GM12878 (cell line): ENCODE measurements around the gene PDE6B. TPM values are rescaled to one million over a fixed set of nuclear protein-coding genes. Genes with fewer than 3 reads are reported as not detected.

Experiments
- ATAC-seq: fragments of 200-7000 bp; cut with Tn5 transposase; 3 replicates; pipeline ENCODE4 v1.9.1; 2020; ENCODE audit warnings: mild to moderate bottlenecking, moderate library complexity
- BruUV-seq: library from RNA; stranded (reverse); fragments of 400-500 nt; replicated peaks from 2 replicates; lab custom pipeline; 2021; lab: Mats Ljungman, UMichigan
- CTCF ChIA-PET: fragments of 300-600 bp; sonication (Branson Sonifier 250); formaldehyde crosslinking; extraction: SDS; loops from one replicate; lab custom pipeline; 2021; ENCODE audit warnings: inconsistent platforms; lab: Yijun Ruan, JAX
- POLR2A ChIA-PET: fragments of 350-600 bp; formaldehyde crosslinking; extraction: SDS; loops from one replicate; lab custom pipeline; 2021; ENCODE audit warnings: inconsistent platforms; lab: Charles Lee
- RAD21 ChIA-PET: fragments of 300-600 bp; sonication (Branson Sonifier 250); formaldehyde crosslinking; loops from one replicate; lab custom pipeline; 2023; ENCODE audit warnings: antibody characterized with exemption; ENCODE audit not compliant: unreplicated experiment; lab: Charles Lee
- SMC1A ChIA-PET: fragments of 300-600 bp; sonication (Branson Sonifier 250); formaldehyde crosslinking; loops from one replicate; lab custom pipeline; 2023; ENCODE audit not compliant: unreplicated experiment, uncharacterized antibody; lab: Charles Lee
- DNase-seq: peaks from one replicate; pipeline ENCODE4 v3.0.0-alpha.2; 2011; ENCODE audit warnings: low read depth, low spot score
- FAIRE-seq: peaks from 3 replicates; lab custom pipeline; 2011; peaks lifted over from hg19 to GRCh38; lab: Jason Lieb, UNC
- H2AFZ ChIP-seq: 2 replicates; pipeline ENCODE4 v1.6.0; 2011; ENCODE audit warnings: low read depth, low read length, control low read depth; ENCODE audit not compliant: control insufficient read depth
- H3K27ac ChIP-seq: 2 replicates; pipeline ENCODE4 v1.5.1; 2011; ENCODE audit warnings: control low read depth; ENCODE audit not compliant: control insufficient read depth, insufficient read depth
- H3K27me3 ChIP-seq, 2 experiments: replicated peaks in 1 of 2; 2 replicates each; pipeline versions ENCODE4 v1.6.0 to v1.6.1; 2011; ENCODE audit warnings: low read length in 1 of 2; ENCODE audit not compliant: control insufficient read depth in 2 of 2, insufficient read depth in 2 of 2
- H3K36me3 ChIP-seq, 2 experiments: 2 replicates each; pipeline ENCODE4 v1.5.1; 2011; ENCODE audit warnings: low read length in 1 of 2; ENCODE audit not compliant: control insufficient read depth in 2 of 2, insufficient read depth in 2 of 2
- H3K4me1 ChIP-seq: 2 replicates; pipeline ENCODE4 v1.6.1; 2011; ENCODE audit warnings: mild to moderate bottlenecking, low read length, moderate library complexity, mixed read lengths; ENCODE audit not compliant: control insufficient read depth, insufficient read depth
- H3K4me2 ChIP-seq: 2 replicates; pipeline ENCODE4 v1.6.0; 2011; ENCODE audit warnings: control low read depth; ENCODE audit not compliant: control insufficient read depth, insufficient read depth
- H3K4me3 ChIP-seq: fragments of 200-600 bp; sonication (generic); 2 replicates; pipeline ENCODE4 v1.5.1; 2016
- H3K79me2 ChIP-seq: 2 replicates; pipeline ENCODE4 v1.6.0; 2011; ENCODE audit warnings: low read length; ENCODE audit not compliant: control insufficient read depth, insufficient read depth
- H3K9ac ChIP-seq: 2 replicates; pipeline ENCODE4 v1.8.0; 2011; ENCODE audit warnings: low read length, control low read depth, mixed read lengths; ENCODE audit not compliant: control insufficient read depth, insufficient read depth
- H3K9me3 ChIP-seq: replicated peaks from 3 replicates; pipeline ENCODE4 v1.5.1; 2011; ENCODE audit warnings: mild to moderate bottlenecking, low read length; ENCODE audit not compliant: control insufficient read depth, insufficient read depth
- H4K20me1 ChIP-seq: 2 replicates; pipeline ENCODE4 v1.6.0; 2011; ENCODE audit not compliant: control insufficient read depth, insufficient read depth
- ATF7 ChIP-seq: fragments of 450-650 bp; IDR thresholded peaks from 2 replicates; pipeline ENCODE4 v1.6.1; 2016; ENCODE audit warnings: low read depth, mild to moderate bottlenecking
- BACH1 ChIP-seq: fragments of 450-650 bp; IDR thresholded peaks from 2 replicates; pipeline ENCODE4 v1.6.1; 2017; ENCODE audit warnings: mild to moderate bottlenecking, borderline replicate concordance
- CHD1 ChIP-seq: IDR thresholded peaks from 2 replicates; pipeline ENCODE4 v1.6.1; 2012; ENCODE audit warnings: low read depth, low read length, improper control_type of control experiment
- FOXM1 ChIP-seq: IDR thresholded peaks from 2 replicates; pipeline ENCODE4 v1.6.1; 2012; ENCODE audit warnings: low read depth, mild to moderate bottlenecking, inconsistent platforms, low read length, moderate library complexity
- MTA2 ChIP-seq: fragments of 450-650 bp; IDR thresholded peaks from 2 replicates; pipeline ENCODE4 v1.6.1; 2016; ENCODE audit warnings: low read depth, mild to moderate bottlenecking, moderate library complexity
- NFIC ChIP-seq: IDR thresholded peaks from 2 replicates; pipeline ENCODE4 v1.6.1; 2012; ENCODE audit warnings: low read depth, mild to moderate bottlenecking, inconsistent platforms, low read length, moderate library complexity
- NR2C2 ChIP-seq: IDR thresholded peaks from 2 replicates; pipeline ENCODE4 v1.6.1; 2011; ENCODE audit warnings: borderline replicate concordance, low read depth; ENCODE audit not compliant: control insufficient read depth, insufficient read length
- POLR2AphosphoS2 ChIP-seq: IDR thresholded peaks from 2 replicates; pipeline ENCODE4 v1.6.1; 2011; ENCODE audit warnings: low read depth, mild to moderate bottlenecking, low read length, improper control_type of control experiment, moderate library complexity
- PRDM15 ChIP-seq: fragments of 450-650 bp; formaldehyde crosslinking; IDR thresholded peaks from 2 replicates; pipeline ENCODE4 v1.4.0; 2020; ENCODE audit warnings: mild to moderate bottlenecking, moderate library complexity
- SMAD5 ChIP-seq: IDR thresholded peaks from 2 replicates; pipeline ENCODE4 v1.6.1; 2016; ENCODE audit warnings: antibody characterized with exemption, low read depth
- ZNF24 ChIP-seq: fragments of 450-650 bp; IDR thresholded peaks from 2 replicates; pipeline ENCODE4 v1.6.1; 2017; ENCODE audit warnings: antibody characterized with exemption, mild to moderate bottlenecking
- WGBS: methylation state at CpG from one replicate; pipeline ENCODE4 v1.1.6; 2016; ENCODE audit warnings: low lambda C conversion rate; ENCODE audit not compliant: insufficient replicate concordance, insufficient coverage; ENCODE audit errors: missing lambda C conversion rate; 5-methylcytosine and 5-hydroxymethylcytosine counted together
- in situ Hi-C: fragments of 300-500 bp; cut with MboI; formaldehyde crosslinking; loops from 9 replicates; pipeline ENCODE4 v1.14.3; 2018; ENCODE audit warnings: mixed read lengths
- intact Hi-C: fragments of 100-400 bp; cut with micrococcal nuclease; formaldehyde crosslinking; loops from one replicate; pipeline ENCODE4 v1.14.2; 2022; ENCODE audit not compliant: unreplicated experiment
- polyA plus RNA-seq, 11 experiments: library from polyadenylated mRNA; depleted of rRNA in 4 of 11; unstranded in 6 of 11; stranded (reverse) in 5 of 11; fragments of >200 nt; fragmentation: Nextera tagmentation in 4 of 11; fragmentation: Illumina TruSeq in 1 of 11; extraction: Ambion mirVana in 4 of 11; extraction: Trizol in 1 of 11; gene quantifications; 1 replicate in 1 of 11; 2 replicates in 10 of 11; pipeline versions ENCODE4 v1.2.1 to v1.2.3, GENCODE V29; 2011 to 2016; ENCODE audit warnings: inconsistent platforms in 2 of 11, missing spikeins in 2 of 11, low read depth in 1 of 11
- total RNA-seq, 4 experiments: library from RNA; depleted of rRNA in 3 of 4; stranded (reverse); fragments of >200 nt in 3 of 4; fragmentation: Illumina TruSeq in 1 of 4; extraction: Trizol in 1 of 4; gene quantifications; 2 replicates each; pipeline versions ENCODE4 v1.2.1 to v1.2.3, GENCODE V29; 2013 to 2021
- TF ChIP-seq, protein P1 (sequence below): fragments of 450-650 bp; IDR thresholded peaks from 2 replicates; pipeline ENCODE4 v1.6.1; 2016; ENCODE audit warnings: mild to moderate bottlenecking

Gene PDE6B
- total and polyA plus RNA-seq, 10 of the 15 experiments (the other 5 are each of a cell fraction or from before 2014, with no cell fraction given) = 2.6 to 6.4 (median 3.8) TPM

GRCh38 chr4:623914-624566 is 1.3 kb upstream of the PDE6B start:
- SMC1A ChIA-PET = no interaction called here
- Histone ChIP-seq H3K9ac (no peak overlapping the region), H3K36me3 (no peaks in the 10 kb centered on the region), H4K20me1 (no peaks in the 10 kb centered on the region), H3K9me3 (no peaks in the 10 kb centered on the region; the same call in 1 of the 3 replicates), H2AFZ (no peak overlapping the region), H3K27ac (no peak overlapping the region), H3K4me1 (no peaks in the 10 kb centered on the region), H3K79me2 (no peaks in the 10 kb centered on the region), H3K4me3 (no peak overlapping the region), H3K4me2 (no peak overlapping the region), H3K27me3 (no peaks in the 10 kb centered on the region)
- DNase-seq (no peak), ATAC-seq (no peak), FAIRE-seq (no peak)
- CTCF ChIA-PET = no interaction called here
- TF ChIP-seq ZNF24 = no peak
- no peak for TF ChIP-seq FOXM1
- TF ChIP-seq, protein P1, sequence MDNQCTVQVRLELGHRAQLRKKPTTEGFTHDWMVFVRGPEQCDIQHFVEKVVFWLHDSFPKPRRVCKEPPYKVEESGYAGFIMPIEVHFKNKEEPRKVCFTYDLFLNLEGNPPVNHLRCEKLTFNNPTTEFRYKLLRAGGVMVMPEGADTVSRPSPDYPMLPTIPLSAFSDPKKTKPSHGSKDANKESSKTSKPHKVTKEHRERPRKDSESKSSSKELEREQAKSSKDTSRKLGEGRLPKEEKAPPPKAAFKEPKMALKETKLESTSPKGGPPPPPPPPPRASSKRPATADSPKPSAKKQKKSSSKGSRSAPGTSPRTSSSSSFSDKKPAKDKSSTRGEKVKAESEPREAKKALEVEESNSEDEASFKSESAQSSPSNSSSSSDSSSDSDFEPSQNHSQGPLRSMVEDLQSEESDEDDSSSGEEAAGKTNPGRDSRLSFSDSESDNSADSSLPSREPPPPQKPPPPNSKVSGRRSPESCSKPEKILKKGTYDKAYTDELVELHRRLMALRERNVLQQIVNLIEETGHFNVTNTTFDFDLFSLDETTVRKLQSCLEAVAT = no peak
- TF ChIP-seq PRDM15 = no peak
- TF ChIP-seq SMAD5 = no peak
- TF ChIP-seq CHD1 = no peak
- TF ChIP-seq ATF7 = no peak
- TF ChIP-seq POLR2AphosphoS2 = no peak
- TF ChIP-seq NR2C2 = no peak
- TF ChIP-seq NFIC = no peak
- no peak for TF ChIP-seq BACH1
- TF ChIP-seq MTA2 = no peak
- RAD21 ChIA-PET = no interaction called here
- in situ Hi-C loops (no loop called here), intact Hi-C loops (no loop called here)
- POLR2A ChIA-PET = no interaction called here
- WGBS = 60% methylated on average over 24 of the region's 29 CpGs
- no TSS peak for BruUV-seq
